HEK293T (cell line): Measurements from ENCODE around the gene LHX4.

Experiments used
- CTCF ChIA-PET: fragments of 350-600 bp; formaldehyde crosslinking; extraction: SDS; loops from one replicate; lab custom pipeline; 2021; ENCODE audit warnings: antibody characterized with exemption, inconsistent platforms; lab: Yijun Ruan, JAX
- POLR2A ChIA-PET: fragments of 350-600 bp; formaldehyde crosslinking; extraction: SDS; loops from one replicate; lab custom pipeline; 2020; ENCODE audit warnings: antibody characterized with exemption, inconsistent platforms; lab: Yijun Ruan, JAX
- DNase-seq: peaks from one replicate; pipeline ENCODE4 v3.0.0; 2012; ENCODE audit warnings: mixed read lengths; ENCODE audit errors: extremely low spot score
- ARNT ChIP-seq: fragments of 450-650 bp; IDR thresholded peaks from 2 replicates; pipeline ENCODE4 v1.6.1; 2017; ENCODE audit warnings: mild to moderate bottlenecking
- BHLHE40 ChIP-seq: fragments of 450-650 bp; IDR thresholded peaks from 2 replicates; pipeline ENCODE4 v1.6.1; 2016; ENCODE audit warnings: mild to moderate bottlenecking, moderate library complexity, borderline replicate concordance
- CTBP1 ChIP-seq: fragments of 450-650 bp; IDR thresholded peaks from 2 replicates; pipeline ENCODE4 v1.6.1; 2016; ENCODE audit warnings: borderline replicate concordance
- ELF4 ChIP-seq: fragments of 450-650 bp; IDR thresholded peaks from 2 replicates; pipeline ENCODE4 v1.6.1; 2017; ENCODE audit warnings: antibody characterized with exemption
- FOXA1 ChIP-seq: fragments of 450-650 bp; IDR thresholded peaks from 2 replicates; pipeline ENCODE4 v1.6.1; 2016; ENCODE audit warnings: mild to moderate bottlenecking
- FOXK2 ChIP-seq: fragments of 450-650 bp; IDR thresholded peaks from 2 replicates; pipeline ENCODE4 v1.6.1; 2016; ENCODE audit warnings: mild to moderate bottlenecking
- FOXM1 ChIP-seq: fragments of 450-650 bp; IDR thresholded peaks from 2 replicates; pipeline ENCODE4 v1.6.1; 2017; ENCODE audit warnings: mild to moderate bottlenecking, borderline replicate concordance
- HDGF ChIP-seq: fragments of 450-650 bp; IDR thresholded peaks from 2 replicates; pipeline ENCODE4 v1.6.1; 2017; ENCODE audit warnings: antibody characterized with exemption, borderline replicate concordance
- L3MBTL2 ChIP-seq: fragments of 450-650 bp; conservative IDR thresholded peaks from 2 replicates; pipeline ENCODE4 v1.6.1; 2016; ENCODE audit warnings: mild to moderate bottlenecking
- LEF1 ChIP-seq: fragments of 450-650 bp; IDR thresholded peaks from 2 replicates; pipeline ENCODE4 v1.6.1; 2017; ENCODE audit warnings: mild to moderate bottlenecking, borderline replicate concordance
- NFRKB ChIP-seq: fragments of 450-650 bp; IDR thresholded peaks from 2 replicates; pipeline ENCODE4 v1.6.1; 2016; ENCODE audit warnings: mild to moderate bottlenecking, moderate library complexity
- PKNOX1 ChIP-seq: fragments of 450-650 bp; IDR thresholded peaks from 2 replicates; pipeline ENCODE4 v1.6.1; 2016
- SP1 ChIP-seq: fragments of 450-650 bp; IDR thresholded peaks from 2 replicates; pipeline ENCODE4 v1.6.1; 2017
- SUZ12 ChIP-seq: fragments of 450-650 bp; IDR thresholded peaks from 2 replicates; pipeline ENCODE4 v1.6.1; 2016; ENCODE audit warnings: mild to moderate bottlenecking
- TARDBP ChIP-seq: fragments of 450-650 bp; IDR thresholded peaks from 2 replicates; pipeline ENCODE4 v1.6.1; 2016
- ZNF384 ChIP-seq: fragments of 450-650 bp; IDR thresholded peaks from 2 replicates; pipeline ENCODE4 v1.6.1; 2016

Gene LHX4

GRCh38 chr1:180192172-180192571 is 37.9 kb upstream of the LHX4 start:
- CTCF ChIA-PET: no interaction called here
- POLR2A ChIA-PET: no interaction called here
- DNase-seq: no peak

DNA sequence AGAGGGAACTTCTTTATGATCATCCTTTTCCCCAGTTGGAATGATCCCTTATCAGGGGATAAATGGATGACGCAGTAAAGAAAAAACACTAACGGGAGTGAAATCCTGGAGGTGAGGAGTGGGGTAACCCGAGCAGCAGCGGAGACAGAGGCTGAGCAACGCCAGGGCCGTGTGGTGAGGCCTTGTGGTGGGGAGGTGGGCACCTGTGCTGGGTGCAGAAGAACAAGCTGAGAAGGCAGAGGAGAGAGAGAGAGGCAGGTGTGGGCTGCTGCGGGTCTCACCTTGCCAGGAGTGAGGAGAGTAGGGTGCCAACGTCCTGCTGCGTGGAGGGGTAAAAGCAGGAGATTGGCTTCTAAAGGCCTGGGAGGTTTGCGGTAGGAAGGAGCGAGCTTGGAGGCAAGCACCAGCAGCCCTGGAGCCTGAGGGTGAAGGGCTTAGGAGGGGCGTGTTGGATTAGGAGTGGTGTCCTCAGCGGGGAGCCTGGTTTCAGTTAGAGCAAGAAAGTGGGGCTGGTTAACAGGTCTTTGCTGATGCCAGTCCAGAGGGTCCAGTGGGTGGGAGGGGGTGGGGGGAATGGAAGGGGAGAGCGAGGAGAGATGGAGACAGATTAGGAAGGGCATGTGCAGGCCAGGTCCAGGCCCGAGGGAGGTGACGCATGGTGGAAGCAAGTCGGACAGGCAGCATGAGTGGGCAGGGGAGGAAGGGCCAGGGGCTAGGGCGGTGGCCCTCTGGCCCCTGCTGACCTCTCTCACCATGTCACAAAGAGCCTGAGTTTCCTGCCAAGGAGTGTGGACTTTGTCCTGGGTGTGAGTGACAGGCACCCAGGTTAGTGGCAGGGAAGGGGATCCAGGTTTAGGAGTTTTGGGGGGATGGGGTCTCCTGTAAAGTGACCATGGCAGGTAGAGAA is 36.7 kb upstream of the LHX4 start:
- ChIA-PET POLR2A (no interaction called here), CTCF (no interaction called here)
- no peak for DNase-seq
- TF ChIP-seq SUZ12: no peak
- peak; percentile 17; the same call in 1 of the 2 replicates for TF ChIP-seq PKNOX1

More at GRCh38 chr1:180192172-180192571, 37.9 kb upstream of the LHX4 start:
- TF ChIP-seq TARDBP: no peak
- no peak for TF ChIP-seq ZNF384
- TF ChIP-seq HDGF: no peak
- no peak for TF ChIP-seq FOXK2
- no peak for TF ChIP-seq PKNOX1
- TF ChIP-seq SP1: no peak
- no peak for TF ChIP-seq CTBP1
- no peak for TF ChIP-seq BHLHE40
- no peak for TF ChIP-seq L3MBTL2
- TF ChIP-seq ARNT: no peak
- TF ChIP-seq FOXA1: no peak
- no peak for TF ChIP-seq LEF1
- no peak for TF ChIP-seq ELF4
- TF ChIP-seq NFRKB: no peak
- no peak for TF ChIP-seq SUZ12
- TF ChIP-seq FOXM1: no peak

DNA sequence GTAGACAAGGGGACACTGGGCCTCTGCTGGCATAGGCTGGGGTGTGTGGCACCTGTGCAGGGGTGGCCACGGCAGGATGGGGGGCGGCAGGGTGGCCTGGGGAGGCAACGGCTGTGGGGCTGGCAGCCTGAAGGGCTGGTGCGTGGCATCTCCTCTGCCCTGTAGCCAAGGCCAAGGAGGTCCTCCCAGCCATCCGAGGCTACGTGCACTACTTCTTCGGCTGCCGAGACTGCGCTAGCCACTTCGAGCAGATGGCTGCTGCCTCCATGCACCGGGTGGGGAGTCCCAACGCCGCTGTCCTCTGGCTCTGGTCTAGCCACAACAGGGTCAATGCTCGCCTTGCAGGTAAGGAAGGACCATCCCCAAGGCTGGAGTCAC is 36.0 kb upstream of the LHX4 start:
- ChIA-PET CTCF (no interaction called here), POLR2A (no interaction called here)
- DNase-seq: no peak
- TF ChIP-seq SP1 (no peak), FOXM1 (no peak), CTBP1 (no peak), HDGF (no peak), ZNF384 (no peak), FOXK2 (no peak), PKNOX1 (no peak), FOXA1 (no peak)

GRCh38 chr1:180194546-180195207 is 35.4 kb upstream of the LHX4 start:
- CTCF ChIA-PET: no interaction called here
- DNase-seq: no peak
- POLR2A ChIA-PET: no interaction called here
- no peak for TF ChIP-seq LEF1
- no peak for TF ChIP-seq L3MBTL2
- no peak for TF ChIP-seq TARDBP
- TF ChIP-seq SP1: no peak
- no peak for TF ChIP-seq SUZ12
- TF ChIP-seq ELF4: no peak
- TF ChIP-seq CTBP1: no peak
- no peak for TF ChIP-seq ZNF384
- no peak for TF ChIP-seq BHLHE40
- TF ChIP-seq HDGF: no peak
- no peak for TF ChIP-seq ARNT
- no peak for TF ChIP-seq NFRKB
- no peak for TF ChIP-seq FOXA1

DNA sequence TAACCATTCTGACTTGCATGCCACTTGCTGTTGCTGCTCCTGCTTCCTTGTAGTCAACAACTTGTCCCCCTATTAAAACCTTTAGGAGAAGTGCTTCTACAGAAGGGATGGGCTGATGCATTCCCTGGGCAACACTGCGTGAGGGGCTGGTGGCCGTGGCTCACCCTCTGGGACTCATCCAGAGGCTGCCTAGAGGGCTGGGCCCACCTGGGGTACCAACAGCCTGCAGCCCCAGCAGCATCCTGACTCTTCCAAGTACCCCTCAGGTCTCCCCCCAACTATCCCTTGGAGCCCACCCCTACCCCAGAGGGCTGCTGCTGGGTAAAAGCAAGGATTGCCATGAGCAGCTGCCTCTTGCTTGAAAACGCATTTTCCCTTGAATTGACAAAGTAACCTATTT is 34.7 kb upstream of the LHX4 start:
- CTCF ChIA-PET: no interaction called here
- DNase-seq: no peak
- POLR2A ChIA-PET: no interaction called here
- no peak for TF ChIP-seq ZNF384
- TF ChIP-seq LEF1: no peak
- no peak for TF ChIP-seq TARDBP
- no peak for TF ChIP-seq L3MBTL2
- no peak for TF ChIP-seq FOXA1
- no peak for TF ChIP-seq BHLHE40
- TF ChIP-seq FOXK2: no peak
- TF ChIP-seq ELF4: no peak
- TF ChIP-seq PKNOX1: no peak
- TF ChIP-seq SUZ12: no peak
- no peak for TF ChIP-seq ARNT
- TF ChIP-seq FOXM1: no peak
- no peak for TF ChIP-seq NFRKB
- TF ChIP-seq SP1: no peak
- no peak for TF ChIP-seq HDGF
- TF ChIP-seq CTBP1: no peak
